Mesenchymal stem cell (in vitro differentiated cells and primary cell): ENCODE data around the gene SLC66A2.

Source experiments
- DNase-seq: peaks from one replicate; pipeline ENCODE4 v3.0.0-alpha.2; 2013
- H2AFZ ChIP-seq: one replicate; pipeline ENCODE4 v1.6.1; 2013; ENCODE audit warnings: low read depth, mild to moderate bottlenecking, control low read depth, inconsistent platforms, low read length, moderate library complexity
- H2AK5ac ChIP-seq: 2 replicates; pipeline ENCODE4 v1.6.1; 2013; ENCODE audit warnings: low read length, moderate library complexity, mild to moderate bottlenecking, inconsistent platforms; ENCODE audit not compliant: severe bottlenecking
- H2BK120ac ChIP-seq: one replicate; pipeline ENCODE4 v1.6.1; 2013; ENCODE audit warnings: low read depth, mild to moderate bottlenecking, inconsistent platforms, low read length, moderate library complexity
- H2BK12ac ChIP-seq, 2 experiments: one replicate each; pipeline ENCODE4 v1.6.1; 2013; ENCODE audit warnings: inconsistent platforms in 2 of 2, low read length in 2 of 2, mild to moderate bottlenecking in 2 of 2, moderate library complexity in 2 of 2, control low read depth in 1 of 2
- H2BK15ac ChIP-seq: one replicate; pipeline ENCODE4 v1.6.1; 2013; ENCODE audit warnings: mild to moderate bottlenecking, low read depth, inconsistent platforms; ENCODE audit not compliant: poor library complexity, severe bottlenecking
- H2BK5ac ChIP-seq: 2 replicates; pipeline ENCODE4 v1.6.1; 2013; ENCODE audit warnings: low read depth, mild to moderate bottlenecking, low read length, control low read depth, inconsistent platforms; ENCODE audit not compliant: poor library complexity, severe bottlenecking
- H3K14ac ChIP-seq, 2 experiments: one replicate each; pipeline ENCODE4 v1.6.1; 2013; ENCODE audit warnings: inconsistent platforms in 2 of 2, low read length in 2 of 2, control low read depth in 1 of 2, mild to moderate bottlenecking in 1 of 2, moderate library complexity in 1 of 2
- H3K18ac ChIP-seq, 2 experiments: one replicate each; pipeline ENCODE4 v1.6.1; 2013; ENCODE audit warnings: inconsistent platforms in 2 of 2, low read length in 2 of 2, control low read depth in 1 of 2, low read depth in 1 of 2, mild to moderate bottlenecking in 1 of 2
- H3K23ac ChIP-seq, 2 experiments: one replicate each; pipeline ENCODE4 v1.6.1; 2013; ENCODE audit warnings: inconsistent platforms in 2 of 2, low read length in 2 of 2, mild to moderate bottlenecking in 2 of 2, moderate library complexity in 2 of 2, control low read depth in 1 of 2
- H3K27ac ChIP-seq: 2 replicates; pipeline ENCODE4 v1.5.1; 2013; ENCODE audit warnings: mild to moderate bottlenecking, moderate library complexity, low read length, control low read depth, inconsistent platforms; ENCODE audit not compliant: poor library complexity, severe bottlenecking
- H3K27me3 ChIP-seq, 2 experiments: 2 replicates each; pipeline versions ENCODE4 v1.6.1 to v1.7.0; 2013; ENCODE audit warnings: low read length in 2 of 2, mild to moderate bottlenecking in 2 of 2, moderate library complexity in 2 of 2, control low read depth in 1 of 2, inconsistent platforms in 1 of 2; ENCODE audit not compliant: control insufficient read depth in 1 of 2, insufficient read depth in 1 of 2
- H3K36me3 ChIP-seq, 2 experiments: 2 replicates each; pipeline versions ENCODE4 v1.6.1 to v1.7.0; 2013; ENCODE audit warnings: low read length in 2 of 2, control low read depth in 1 of 2, inconsistent platforms in 1 of 2, low read depth in 1 of 2, mild to moderate bottlenecking in 1 of 2; ENCODE audit not compliant: insufficient read depth in 2 of 2, control insufficient read depth in 1 of 2
- H3K4ac ChIP-seq, 2 experiments: one replicate each; pipeline ENCODE4 v1.6.1; 2013; ENCODE audit warnings: inconsistent platforms in 2 of 2, low read length in 2 of 2, mild to moderate bottlenecking in 2 of 2, moderate library complexity in 2 of 2, control low read depth in 1 of 2, low read depth in 1 of 2
- H3K4me1 ChIP-seq: 2 replicates; pipeline ENCODE4 v1.6.1; 2013; ENCODE audit warnings: low read depth, low read length, control low read depth; ENCODE audit not compliant: control insufficient read depth, insufficient read depth
- H3K4me2 ChIP-seq: 2 replicates; pipeline ENCODE4 v1.6.1; 2013; ENCODE audit warnings: low read length, mild to moderate bottlenecking, inconsistent platforms; ENCODE audit not compliant: poor library complexity, severe bottlenecking
- H3K4me3 ChIP-seq, 2 experiments: 2 replicates each; pipeline versions ENCODE4 v1.5.1 to v1.7.0; 2013; ENCODE audit warnings: low read length in 2 of 2, mild to moderate bottlenecking in 2 of 2, control low read depth in 1 of 2, low read depth in 1 of 2; ENCODE audit not compliant: insufficient read depth in 1 of 2
- H3K79me1 ChIP-seq: replicated peaks from 2 replicates; pipeline ENCODE4 v1.6.1; 2013; ENCODE audit warnings: mild to moderate bottlenecking, control low read depth, low read length, inconsistent platforms; ENCODE audit not compliant: poor library complexity, severe bottlenecking
- H3K9ac ChIP-seq: 2 replicates; pipeline ENCODE4 v1.7.0; 2013; ENCODE audit warnings: mild to moderate bottlenecking, low read length, moderate library complexity
- H3K9me3 ChIP-seq: 2 replicates; pipeline ENCODE4 v1.7.0; 2013; ENCODE audit warnings: mild to moderate bottlenecking, low read length; ENCODE audit not compliant: control insufficient read depth
- H4K8ac ChIP-seq: one replicate; pipeline ENCODE4 v1.6.1; 2013; ENCODE audit warnings: inconsistent platforms, mild to moderate bottlenecking, low read length, moderate library complexity
- H4K91ac ChIP-seq: one replicate; pipeline ENCODE4 v1.6.1; 2013; ENCODE audit warnings: mild to moderate bottlenecking, low read length, inconsistent platforms
- WGBS: methylation state at CpG from one replicate; pipeline ENCODE4 v1.1.7; 2013; ENCODE audit warnings: mixed read lengths; 5-methylcytosine and 5-hydroxymethylcytosine counted together

SLC66A2 gene

DNA sequence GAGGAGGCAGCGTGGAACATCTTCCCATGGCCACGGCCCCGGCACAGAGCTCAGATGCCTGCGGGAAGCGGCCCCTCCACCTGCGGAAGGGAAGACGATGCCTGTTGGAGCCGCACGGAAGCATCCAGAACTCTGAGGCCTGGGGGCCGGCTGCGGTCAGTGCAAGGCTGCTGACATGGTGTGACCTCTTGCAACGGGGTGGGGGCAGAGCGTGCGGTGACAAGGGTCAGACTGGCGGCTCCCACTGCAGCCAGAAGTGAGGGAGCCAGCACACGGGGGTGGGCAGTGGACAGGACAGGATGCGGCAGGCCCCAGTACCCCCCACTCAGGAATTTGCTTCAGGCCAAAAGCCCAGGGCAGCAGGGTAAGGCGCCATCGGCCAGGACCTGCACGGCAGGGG, 48.8 kb downstream of the SLC66A2 start:
- Histone ChIP-seq H4K91ac (no peak overlapping the region), H3K27me3 (no peaks in the 10 kb centered on the region), H3K23ac (no peak overlapping the region), H3K4ac (no peak overlapping the region), H2BK12ac (no peak overlapping the region), H3K9ac (no peak overlapping the region), H3K18ac (no peak overlapping the region), H3K9me3 (peaks cover 16% of the 10 kb centered on the region), H3K36me3 (peaks cover 20 to 61% of the 10 kb centered on the region in 2 experiments), H3K4me2 (no peak overlapping the region), H4K8ac (no peak overlapping the region), H2BK15ac (no peak overlapping the region), H2AFZ (no peak overlapping the region), H3K4me3 (no peak overlapping the region), H2AK5ac (no peak overlapping the region), H3K79me1 (peaks cover 24% of the 10 kb centered on the region), H3K4me1 (no peaks in the 10 kb centered on the region), H2BK120ac (no peak overlapping the region), H3K14ac (no peak overlapping the region), H3K27ac (no peak overlapping the region), H2BK5ac (peak overlapping the region; percentile 9)
- DNase-seq: no peak
- 97% methylated on average over 20 of the region's 20 CpGs for WGBS

DNA sequence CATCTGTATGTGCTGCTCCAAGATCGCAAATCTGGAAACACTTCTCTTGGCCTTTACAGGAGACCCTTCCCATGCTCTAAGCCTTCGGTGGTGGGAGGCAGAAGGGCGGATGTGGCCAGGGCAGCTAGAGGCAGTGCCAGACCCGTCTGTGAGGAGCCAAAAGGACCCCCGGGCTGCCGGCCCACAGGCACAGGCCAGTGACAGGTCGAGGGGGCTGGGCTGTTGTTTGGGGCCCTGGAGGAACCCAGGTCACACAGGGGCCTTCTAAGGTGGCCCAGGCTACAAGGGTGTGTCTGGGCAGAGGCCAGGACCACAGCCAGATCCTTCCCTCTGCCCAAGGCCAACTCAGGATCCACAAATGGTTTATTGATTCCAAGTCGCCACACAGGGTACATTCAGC, 49.4 kb downstream of the SLC66A2 start:
- no peak for DNase-seq
- 94% methylated on average over 8 of the region's 8 CpGs for WGBS
- no peak overlapping the region for H3K18ac ChIP-seq

GRCh38 chr18:79901665-79902064, 49.8 kb downstream of the SLC66A2 start:
- Histone ChIP-seq H3K18ac (no peak overlapping the region), H2BK12ac (no peak overlapping the region), H3K27ac (no peak overlapping the region), H3K4me2 (no peak overlapping the region), H2AK5ac (no peak overlapping the region), H3K4ac (no peak overlapping the region), H3K79me1 (peaks cover 22% of the 10 kb centered on the region), H3K23ac (no peak overlapping the region), H4K91ac (no peak overlapping the region), H3K27me3 (no peaks in the 10 kb centered on the region), H3K9ac (no peak overlapping the region), H2BK15ac (no peak overlapping the region), H3K4me1 (no peaks in the 10 kb centered on the region), H4K8ac (no peak overlapping the region), H3K9me3 (peaks cover 25% of the 10 kb centered on the region), H2AFZ (no peak overlapping the region), H3K36me3 (peaks cover 18 to 61% of the 10 kb centered on the region in 2 experiments), H2BK5ac (no peak overlapping the region), H2BK120ac (no peak overlapping the region), H3K4me3 (no peak overlapping the region), H3K14ac (no peak overlapping the region)
- 96% methylated on average over 13 of the region's 13 CpGs for WGBS
- DNase-seq: no peak

More for the DNA sequence above, 49.4 kb downstream of the SLC66A2 start:
- Histone ChIP-seq H3K23ac (no peak overlapping the region), H3K36me3 (peaks cover 18 to 61% of the 10 kb centered on the region in 2 experiments), H2AFZ (no peak overlapping the region), H3K27me3 (no peaks in the 10 kb centered on the region), H3K27ac (no peak overlapping the region), H3K14ac (no peak overlapping the region), H2AK5ac (no peak overlapping the region), H3K4me2 (no peak overlapping the region), H2BK120ac (no peak overlapping the region), H2BK15ac (no peak overlapping the region), H3K4me1 (no peaks in the 10 kb centered on the region), H4K91ac (no peak overlapping the region), H3K4ac (no peak overlapping the region), H2BK5ac (no peak overlapping the region), H3K9me3 (peaks cover 21% of the 10 kb centered on the region), H3K9ac (no peak overlapping the region), H2BK12ac (no peak overlapping the region), H3K79me1 (peaks cover 22% of the 10 kb centered on the region), H3K4me3 (no peak overlapping the region), H4K8ac (no peak overlapping the region)

- H2AFZ ChIP-seq: no peak overlapping the region
- H4K91ac ChIP-seq: no peak overlapping the region
- no peak overlapping the region for H3K23ac ChIP-seq
- no peak overlapping the region for H3K4ac ChIP-seq
- no peak overlapping the region for H3K14ac ChIP-seq
- 96% methylated on average over 28 of the region's 28 CpGs for WGBS
- no peak overlapping the region for H3K4me3 ChIP-seq
- H2BK5ac ChIP-seq: no peak overlapping the region
- H3K4me1 ChIP-seq: no peaks in the 10 kb centered on the region
- H3K4me2 ChIP-seq: no peak overlapping the region
- H3K9me3 ChIP-seq: peaks cover 31% of the 10 kb centered on the region
- no peak overlapping the region for H3K18ac ChIP-seq
- DNase-seq: no peak
- no peak overlapping the region for H2BK15ac ChIP-seq
- H3K27me3 ChIP-seq: no peaks in the 10 kb centered on the region
- H2BK120ac ChIP-seq: no peak overlapping the region
- H3K27ac ChIP-seq: no peak overlapping the region
- H2BK12ac ChIP-seq: no peak overlapping the region
- H4K8ac ChIP-seq: no peak overlapping the region
- no peak overlapping the region for H2AK5ac ChIP-seq
- peaks cover 18 to 61% of the 10 kb centered on the region in 2 experiments for H3K36me3 ChIP-seq
- H3K9ac ChIP-seq: no peak overlapping the region
- peaks cover 22% of the 10 kb centered on the region for H3K79me1 ChIP-seq
Measured at GRCh38 chr18:79900610-79901570, 50.6 kb downstream of the SLC66A2 start.
